MM.1S (cell line): ENCODE results near the gene PPP6R3.

Source experiments
- CTCF ChIP-seq: fragments of 300-600 bp; sonication (generic); IDR thresholded peaks from 2 replicates; pipeline ENCODE4 v1.5.1; 2016; ENCODE audit warnings: antibody characterized with exemption, low read length, mixed read lengths
- EZH2 ChIP-seq: fragments of 300-600 bp; sonication (generic); optimal IDR thresholded peaks from 2 replicates; pipeline ENCODE3; 2017; ENCODE audit warnings: low read depth, mild to moderate bottlenecking, antibody characterized with exemption, low read length, mixed read lengths
- EZH2phosphoT487 ChIP-seq: fragments of 300-600 bp; sonication (generic); IDR thresholded peaks from 2 replicates; pipeline ENCODE4 v1.6.1; 2018; ENCODE audit warnings: antibody characterized with exemption, low read length

DNA sequence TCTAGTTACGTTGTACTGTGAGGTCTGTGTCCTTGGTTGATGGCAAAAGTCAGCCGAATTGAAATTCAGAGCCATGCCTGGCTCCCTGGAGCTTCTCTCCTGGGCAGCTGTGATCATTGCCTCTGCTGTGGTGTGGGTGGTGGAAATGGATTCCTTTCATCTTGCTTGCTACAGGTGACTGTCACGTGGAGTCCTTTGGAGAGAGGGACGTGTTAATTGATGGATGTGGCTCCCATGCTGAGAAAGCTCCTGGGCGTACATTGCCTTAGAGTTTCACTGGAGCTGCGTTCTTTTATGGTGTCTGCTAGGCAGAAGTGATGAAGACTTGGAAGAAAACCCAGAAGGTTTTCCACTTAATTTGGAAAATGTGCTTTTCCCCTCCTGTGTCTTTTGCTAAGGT, 41.9 kb upstream of the PPP6R3 start:
- TF ChIP-seq CTCF (no peak), EZH2phosphoT487 (no peak), EZH2 (no peak)
